ENCODE data around the gene C1QTNF12. TPM values are rescaled to one million over a fixed set of nuclear protein-coding genes. Genes with fewer than 3 reads are reported as not detected.
A peak's percentile ranks its signal among the peaks of the same experiment; 100 is the strongest.

C1QTNF12 gene
- total RNA-seq, 4 donors from 2014 or later: 0.33 to 0.52 TPM; not detected in 2

- H3K27ac ChIP-seq (replicated peaks in 1 of 4): no peak overlapping the region
- H3K27me3 ChIP-seq: peaks cover 0 to 1% (median 0%) of the 10 kb centered on the region in 4 donors
- intact Hi-C loops (cut with DNase I): loop anchor here (5.0 kb wide), 1 partner anchor 261 kb away; no protein-coding TSS in a partner anchor
- TF ChIP-seq CTCF (IDR thresholded peaks at IDR 0.05) (no peak), POLR2AphosphoS5 (IDR thresholded peaks at IDR 0.05) (no peak), POLR2A (IDR thresholded peaks at IDR 0.05; ENCODE audit: low read depth) (no peak), EP300 (IDR thresholded peaks at IDR 0.05) (no peak)
- 88% methylated on average over 15 of the region's 18 CpGs for WGBS
- no peak overlapping the region for H3K4me3 ChIP-seq
- no peaks in the 10 kb centered on the region for H3K9me3 ChIP-seq
- peaks cover 0 to 20% (median 14%) of the 10 kb centered on the region in 4 donors for H3K4me1 ChIP-seq
- peaks cover 4 to 47% (median 42%) of the 10 kb centered on the region in 4 donors for H3K36me3 ChIP-seq
- DNase-seq (ENCODE audit: extremely low spot score): no peak
These were observed 46.3 kb upstream of the C1QTNF12 start for GRCh38 chr1:1292851-1293250.

GRCh38 chr1:1292442-1292779, 45.9 kb upstream of the C1QTNF12 start:
- no peak for DNase-seq (ENCODE audit: extremely low spot score)
- Histone ChIP-seq H3K27ac (replicated peaks in 1 of 4) (no peak overlapping the region), H3K27me3 (peaks cover 0 to 6% (median 0%) of the 10 kb centered on the region in 4 donors), H3K4me3 (no peak overlapping the region), H3K9me3 (no peaks in the 10 kb centered on the region), H3K4me1 (peaks cover 0 to 20% (median 14%) of the 10 kb centered on the region in 4 donors), H3K36me3 (peaks cover 4 to 43% (median 38%) of the 10 kb centered on the region in 4 donors)
- 84% methylated on average over 9 of the region's 9 CpGs for whole genome bisulfite sequencing
- TF ChIP-seq EP300 (IDR thresholded peaks at IDR 0.05) (no peak), POLR2A (IDR thresholded peaks at IDR 0.05; ENCODE audit: low read depth) (no peak), POLR2AphosphoS5 (IDR thresholded peaks at IDR 0.05) (no peak), CTCF (IDR thresholded peaks at IDR 0.05) (no peak)
- intact Hi-C loops (cut with DNase I): loop anchor here (5.0 kb wide), 1 partner anchor 260 kb away; no protein-coding TSS in a partner anchor

GRCh38 chr1:1291548-1292441, 45.3 kb upstream of the C1QTNF12 start:
- DNase-seq (ENCODE audit: extremely low spot score): peak; percentile 93
- peak; percentile 56 to 74 (median 66) for TF ChIP-seq CTCF (IDR thresholded peaks at IDR 0.05)
- no peak for TF ChIP-seq EP300 (IDR thresholded peaks at IDR 0.05)
- TF ChIP-seq POLR2A (IDR thresholded peaks at IDR 0.05; ENCODE audit: low read depth): no peak
- TF ChIP-seq POLR2AphosphoS5 (IDR thresholded peaks at IDR 0.05): peak in 1 of 2 donors; percentile 5
- 66% methylated on average over 7 of the region's 45 CpGs for WGBS
- Histone ChIP-seq H3K36me3 (peaks cover 3 to 41% (median 35%) of the 10 kb centered on the region in 4 donors), H3K4me3 (no peak overlapping the region), H3K27ac (replicated peaks in 1 of 4) (no peak overlapping the region), H3K9me3 (no peaks in the 10 kb centered on the region), H3K4me1 (peaks cover 0 to 20% (median 14%) of the 10 kb centered on the region in 4 donors), H3K27me3 (peaks cover 0 to 12% (median 0%) of the 10 kb centered on the region in 4 donors)
- intact Hi-C loops (cut with DNase I): loop anchor here (2.0 to 5.0 kb wide), 2 partner anchors 169 to 259 kb away; no protein-coding TSS in a partner anchor

- H3K9me3 ChIP-seq: no peaks in the 10 kb centered on the region
- H3K4me3 ChIP-seq: no peak overlapping the region
- TF ChIP-seq POLR2A (IDR thresholded peaks at IDR 0.05; ENCODE audit: low read depth): no peak
- peak in 1 of 2 donors; percentile 2 for TF ChIP-seq POLR2AphosphoS5 (IDR thresholded peaks at IDR 0.05)
- 46% methylated on average over 12 of the region's 28 CpGs for WGBS
- peaks cover 0 to 34% (median 28%) of the 10 kb centered on the region in 4 donors for H3K36me3 ChIP-seq
- H3K27ac ChIP-seq (replicated peaks in 1 of 4): no peak overlapping the region
- intact Hi-C loops (cut with DNase I): loop anchor here (2.0 to 5.0 kb wide), 2 partner anchors 168 to 259 kb away; no protein-coding TSS in a partner anchor
- H3K4me1 ChIP-seq: peaks cover 0 to 20% (median 14%) of the 10 kb centered on the region in 4 donors
- DNase-seq (ENCODE audit: extremely low spot score): no peak
- peaks cover 0 to 19% (median 1%) of the 10 kb centered on the region in 4 donors for H3K27me3 ChIP-seq
These were observed 44.6 kb upstream of the C1QTNF12 start for GRCh38 chr1:1291023-1291528.
